ENCODE data around the gene CHPF2.

GRCh38 chr7:151277631-151278030 is 45.3 kb downstream of the CHPF2 start:
- no peak for TF ChIP-seq POLR2A (IDR thresholded peaks at IDR 0.05; ENCODE audit: low read length)
- no peak for TF ChIP-seq GATA1 (IDR thresholded peaks at IDR 0.05; ENCODE audit: low read depth, low read length)
